Gastrocnemius medialis (tissue), 4 donors: Measurements from ENCODE around the gene FAM227B. TPM values are rescaled to one million over a fixed set of nuclear protein-coding genes. Genes with fewer than 3 reads are reported as not detected.
"Not testable (repeated sequence)": the region's sequence is repeated elsewhere in the genome, so short reads cannot be mapped to it uniquely, and the experiment has no call there.

Experiments used
- ATAC-seq, 2 donors: fragments of 150-250 bp; one replicate each; pipeline ENCODE4 v1.9.1; 2016
- DNase-seq, 2 donors: peaks; one replicate each; pipeline ENCODE4 v3.0.0-alpha.2; 2019
- H3K27ac ChIP-seq, 4 donors: fragments of 200-600 bp; sonication (generic); 1 replicate in 1 of 4; 2 replicates in 3 of 4; pipeline ENCODE4 v1.5.1; 2016 to 2018; ENCODE audit warnings: mild to moderate bottlenecking in 2 of 4, moderate library complexity in 1 of 4
- H3K27me3 ChIP-seq, 3 donors: fragments of 200-600 bp; sonication (generic) in 2 of 3; 1 replicate in 1 of 3; 2 replicates in 2 of 3; pipeline versions ENCODE4 v1.5.1 to v1.6.0; 2016 to 2019; ENCODE audit warnings: mild to moderate bottlenecking in 1 of 3, moderate library complexity in 1 of 3
- H3K36me3 ChIP-seq, 2 donors: fragments of 200-600 bp; sonication (generic) in 1 of 2; one replicate each; pipeline ENCODE4 v1.5.1; 2017 to 2018
- H3K4me1 ChIP-seq, 2 donors: fragments of 200-600 bp; sonication (generic) in 1 of 2; one replicate each; pipeline ENCODE4 v1.5.1; 2016 to 2017; ENCODE audit warnings: mild to moderate bottlenecking in 2 of 2
- H3K4me3 ChIP-seq, 4 donors: fragments of 200-600 bp; sonication (generic) in 3 of 4; 1 replicate in 1 of 4; 2 replicates in 3 of 4; pipeline ENCODE4 v1.5.1; 2016 to 2019; ENCODE audit warnings: mild to moderate bottlenecking in 2 of 4
- H3K9me3 ChIP-seq, 3 donors: fragments of 200-600 bp; sonication (generic) in 2 of 3; 1 replicate in 1 of 3; 2 replicates in 2 of 3; pipeline ENCODE4 v1.5.1; 2016 to 2019
- CTCF ChIP-seq, 5 experiments: fragments of 450-650 bp in 3 of 5; fragments of 200-600 bp in 2 of 5; sonication (generic) in 2 of 5; IDR thresholded peaks in 4 of 5; conservative IDR thresholded peaks in 1 of 5; 1 replicate in 4 of 5; 2 replicates in 1 of 5; pipeline ENCODE4 v1.5.1; 2016 to 2019; ENCODE audit warnings: antibody characterized with exemption in 5 of 5, mild to moderate bottlenecking in 3 of 5, moderate library complexity in 3 of 5
- POLR2A ChIP-seq, 2 donors: fragments of 450-650 bp; IDR thresholded peaks; one replicate each; pipeline ENCODE4 v1.6.1; 2017; ENCODE audit warnings: antibody characterized with exemption in 2 of 2, mild to moderate bottlenecking in 2 of 2, moderate library complexity in 2 of 2
- in situ Hi-C, 4 donors: fragments of 200-750 bp; cut with MboI; loops; one replicate each; pipeline versions ENCODE4 v1.15.0 to v1.8.0; 2017; ENCODE audit warnings: low sequenced_read_pairs in 4 of 4
- intact Hi-C: fragments of 100-400 bp; cut with DNase I; formaldehyde crosslinking; loops from one replicate; pipeline ENCODE4 v1.15.1; 2023; ENCODE audit warnings: low total_unique reads
- total RNA-seq, 4 donors: library from RNA; depleted of rRNA; stranded (reverse); fragments of >200 nt; gene quantifications; one replicate each; pipeline versions ENCODE4 v1.1.0 to v1.2.3, GENCODE V29; 2016

FAM227B gene
- total RNA-seq, 4 donors from 2014 or later, result 7.5 to 15.4 (median 11.7) TPM

DNA sequence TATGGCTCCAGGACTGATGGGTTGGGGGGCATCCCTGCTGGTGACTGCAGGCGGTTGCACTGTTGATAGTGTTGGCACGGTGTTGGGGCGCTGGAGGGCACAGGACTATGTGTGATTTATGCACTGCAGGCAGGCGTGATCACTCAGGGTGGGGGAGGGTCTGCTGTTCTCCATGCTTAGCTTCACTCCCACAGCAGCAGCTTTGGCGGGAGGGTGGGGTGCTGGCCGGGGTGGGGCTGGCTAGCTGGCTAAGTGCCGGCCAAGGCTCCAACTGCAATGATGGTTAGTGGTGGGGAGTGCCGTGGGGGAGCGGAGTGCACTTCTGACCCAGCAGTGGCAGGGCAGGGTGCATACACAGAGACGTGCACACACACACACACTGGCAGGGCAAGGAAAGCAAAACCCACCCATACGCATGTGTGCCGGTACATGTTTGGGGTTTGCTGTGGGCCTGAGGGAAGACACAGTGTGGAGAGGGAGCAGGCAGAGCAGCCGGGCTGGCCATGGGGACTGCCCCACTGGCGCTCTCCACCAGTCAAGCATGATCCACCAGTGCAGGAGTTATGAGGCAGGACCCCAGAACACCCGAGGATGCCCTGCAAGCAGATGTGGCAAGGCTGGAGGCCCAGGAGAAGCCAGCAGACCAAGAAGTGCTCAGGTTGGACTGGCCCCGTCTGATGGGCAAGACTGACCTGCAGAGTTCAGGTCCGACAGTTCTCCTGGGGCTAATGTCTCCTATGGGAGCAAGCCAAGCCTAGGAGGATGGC lies 214.1 kb downstream of the FAM227B start:
- intact Hi-C loops, result no loop called here
- ATAC-seq, result no peak
- Histone ChIP-seq H3K27me3 (no peaks in the 10 kb centered on the region), H3K4me3 (no peak overlapping the region), H3K36me3 (no peaks in the 10 kb centered on the region), H3K4me1 (no peaks in the 10 kb centered on the region), H3K9me3 (no peaks in the 10 kb centered on the region), H3K27ac (no peak overlapping the region)
- in situ Hi-C loops, result loop anchor here in 2 of 4 donors (25.0 kb wide), 1 partner anchor 544 kb away; no protein-coding TSS in a partner anchor
- no peak for DNase-seq
- TF ChIP-seq POLR2A (IDR thresholded peaks at IDR 0.05) (no peak), CTCF (IDR thresholded peaks at IDR 0.05 in 4 of 5, conservative IDR thresholded peaks at IDR 0.05 in 1 of 5) (no peak)

DNA sequence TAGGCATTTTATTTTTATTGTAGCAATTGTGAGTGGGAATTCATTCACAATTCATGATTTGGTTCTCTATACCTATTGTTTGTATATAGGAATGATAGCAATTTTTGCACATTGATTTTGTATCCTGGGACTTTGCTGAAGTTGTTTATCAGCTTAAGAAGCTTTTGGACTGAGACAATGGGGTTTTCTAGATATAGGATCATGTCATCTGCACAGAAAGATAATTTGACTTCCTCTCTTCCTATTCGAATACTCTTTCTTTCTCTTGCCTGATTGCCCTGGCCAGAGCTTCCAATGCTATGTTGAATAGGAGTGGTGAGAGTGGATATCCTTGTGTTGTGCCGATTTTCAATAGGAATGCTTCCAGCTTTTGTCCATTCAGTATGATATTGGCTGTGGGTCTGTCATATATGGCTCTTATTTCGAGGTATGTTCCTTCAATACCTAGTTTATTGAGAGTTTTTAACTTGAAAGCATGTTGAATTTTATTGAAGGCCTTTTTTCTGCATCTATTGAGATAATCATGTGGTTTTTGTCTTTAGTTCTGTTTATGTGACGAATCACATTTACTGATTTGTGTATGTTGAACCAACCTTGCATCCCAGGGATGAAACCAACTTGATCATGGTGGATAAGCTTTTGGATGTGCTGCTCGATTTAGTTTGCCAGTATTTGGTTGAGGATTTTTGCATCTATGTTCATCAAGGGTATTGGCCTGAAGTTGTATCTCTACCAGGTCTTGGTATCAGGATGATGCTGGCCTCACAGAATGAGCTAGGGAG lies 217.9 kb downstream of the FAM227B start:
- intact Hi-C loops, result not testable (repeated sequence)

DNA sequence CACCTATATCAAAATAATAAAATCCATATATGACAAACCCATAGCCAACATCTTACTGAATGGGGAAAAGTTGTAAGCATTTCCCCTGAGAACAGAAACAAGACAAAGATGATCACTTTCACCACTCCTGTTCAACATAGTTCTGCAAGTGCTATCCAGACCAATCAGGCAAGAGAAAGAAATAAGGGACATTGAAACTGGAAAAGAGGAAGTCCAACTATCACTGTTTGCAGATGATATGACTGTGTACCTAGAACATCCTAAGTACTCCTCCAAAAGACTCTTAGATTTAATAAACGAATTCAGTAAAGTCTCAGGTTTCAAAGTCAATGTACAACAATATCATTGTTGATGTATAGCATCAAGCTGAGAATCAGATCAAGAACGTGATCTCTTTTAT lies 233.1 kb downstream of the FAM227B start:
- ATAC-seq (no peak), DNase-seq (no peak)
- intact Hi-C loops, result no loop called here
- H3K36me3 ChIP-seq, result no peaks in the 10 kb centered on the region
- H3K4me1 ChIP-seq, result no peaks in the 10 kb centered on the region
- no peaks in the 10 kb centered on the region for H3K9me3 ChIP-seq
- TF ChIP-seq CTCF (IDR thresholded peaks at IDR 0.05 in 4 of 5, conservative IDR thresholded peaks at IDR 0.05 in 1 of 5) (no peak), POLR2A (IDR thresholded peaks at IDR 0.05) (no peak)
- H3K27ac ChIP-seq, result no peak overlapping the region
- in situ Hi-C loops, result no loop called here
- no peak overlapping the region for H3K4me3 ChIP-seq
- H3K27me3 ChIP-seq, result no peaks in the 10 kb centered on the region

More for the DNA sequence above, 217.9 kb downstream of the FAM227B start:
- in situ Hi-C loops, result loop anchor here in 2 of 4 donors (25.0 kb wide), 1 partner anchor 540 kb away; no protein-coding TSS in a partner anchor
- not testable (repeated sequence) for H3K27ac ChIP-seq, H3K36me3 ChIP-seq, H3K4me3 ChIP-seq, ATAC-seq, H3K27me3 ChIP-seq, DNase-seq, H3K9me3 ChIP-seq, H3K4me1 ChIP-seq

DNA sequence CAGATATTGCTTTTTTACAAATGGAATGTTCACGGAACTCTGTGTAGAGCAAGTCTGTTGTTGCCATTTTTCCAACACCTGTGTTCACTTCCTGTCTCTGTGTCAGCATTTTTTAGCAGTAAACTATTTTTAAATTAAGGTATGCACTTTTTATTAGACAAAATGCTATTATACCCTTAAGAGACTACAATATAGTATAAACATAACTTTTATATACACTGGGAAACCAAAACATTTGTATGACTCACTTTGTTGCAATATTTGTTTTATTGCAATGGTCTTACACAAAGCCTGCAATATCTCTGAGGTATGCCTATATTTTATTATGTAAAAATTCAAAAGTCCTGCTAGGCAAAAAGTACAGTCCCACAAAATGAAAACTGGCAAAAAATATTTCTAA lies 237.4 kb downstream of the FAM227B start:
- intact Hi-C loops (no loop called here), in situ Hi-C loops (no loop called here)
- DNase-seq, result no peak
- Histone ChIP-seq H3K4me3 (no peak overlapping the region), H3K27me3 (no peaks in the 10 kb centered on the region), H3K9me3 (no peaks in the 10 kb centered on the region), H3K36me3 (no peaks in the 10 kb centered on the region), H3K4me1 (no peaks in the 10 kb centered on the region), H3K27ac (no peak overlapping the region)
- TF ChIP-seq CTCF (IDR thresholded peaks at IDR 0.05 in 4 of 5, conservative IDR thresholded peaks at IDR 0.05 in 1 of 5) (no peak), POLR2A (IDR thresholded peaks at IDR 0.05) (no peak)
- no peak for ATAC-seq

DNA sequence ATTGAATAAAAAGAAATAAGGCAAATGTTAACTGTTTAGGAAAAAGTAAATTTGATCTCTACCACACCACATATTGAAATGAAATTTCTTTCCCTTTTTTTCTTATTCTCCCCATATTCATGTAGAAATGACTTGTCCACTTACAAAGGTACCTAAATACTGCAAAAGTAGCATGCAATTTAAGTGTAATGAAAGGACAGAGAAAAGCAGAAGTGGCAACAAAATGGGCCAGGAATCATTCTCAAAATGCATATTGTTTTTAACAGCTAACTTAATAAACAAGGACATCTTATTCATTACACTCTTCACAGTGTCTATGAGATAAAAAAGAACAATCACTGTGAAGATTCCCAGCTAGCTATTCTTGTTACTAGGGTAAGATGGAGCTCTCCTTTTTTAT lies 238.2 kb downstream of the FAM227B start:
- intact Hi-C loops (no loop called here), in situ Hi-C loops (no loop called here)
- ATAC-seq, result no peak
- H3K27ac ChIP-seq, result no peak overlapping the region
- DNase-seq, result no peak
- H3K4me1 ChIP-seq, result no peaks in the 10 kb centered on the region
- H3K27me3 ChIP-seq, result no peaks in the 10 kb centered on the region
- H3K9me3 ChIP-seq, result no peaks in the 10 kb centered on the region
- TF ChIP-seq CTCF (IDR thresholded peaks at IDR 0.05 in 4 of 5, conservative IDR thresholded peaks at IDR 0.05 in 1 of 5) (no peak), POLR2A (IDR thresholded peaks at IDR 0.05) (no peak)
- no peak overlapping the region for H3K4me3 ChIP-seq
- no peaks in the 10 kb centered on the region for H3K36me3 ChIP-seq
